ENCODE data around the gene ACTN1.

Gene ACTN1

DNA sequence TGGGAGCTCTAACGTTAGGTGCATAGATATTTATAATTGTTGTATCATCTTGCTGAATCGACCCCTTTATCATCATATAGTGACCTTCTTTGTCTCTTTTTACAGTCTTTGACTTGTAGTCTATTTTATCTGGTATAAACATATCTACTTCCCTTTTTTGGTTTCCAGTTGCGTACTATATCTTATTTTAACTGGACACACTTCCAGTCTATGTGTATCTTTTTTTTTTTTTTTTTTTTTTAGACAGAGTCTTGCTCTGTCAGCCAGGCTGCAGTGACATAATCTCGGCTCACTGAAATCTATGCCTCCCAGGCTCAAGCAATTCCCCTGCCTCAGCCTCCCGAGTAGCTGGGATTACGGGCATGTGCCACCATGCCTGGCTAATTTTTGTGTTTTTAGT lies 144.3 kb downstream of the ACTN1 start:
- Histone ChIP-seq H3K4me2 (ENCODE audit: low read length) (no peak overlapping the region), H3K36me3 (ENCODE audit: insufficient read depth, low read length) (no peaks in the 10 kb centered on the region), H3K79me2 (ENCODE audit: insufficient read depth, low read length) (no peaks in the 10 kb centered on the region), H3K9me2 (ENCODE audit: low read depth, low read length) (no peaks in the 10 kb centered on the region), H3K4me3 (ENCODE audit: low read depth, low read length, poor library complexity, severe bottlenecking) (no peak overlapping the region), H2AFZ (ENCODE audit: low read length) (no peak overlapping the region), H3K9me3 (ENCODE audit: low read length) (peaks cover 3% of the 10 kb centered on the region), H3K27ac (ENCODE audit: low read depth, low read length, poor library complexity, severe bottlenecking) (no peak overlapping the region), H4K20me1 (ENCODE audit: insufficient read depth, low read length) (no peaks in the 10 kb centered on the region), H3F3A (ENCODE audit: insufficient read depth, low read length) (no peaks in the 10 kb centered on the region), H3K9ac (ENCODE audit: low read length) (no peak overlapping the region), H3K4me1 (ENCODE audit: insufficient read depth, low read length, severe bottlenecking) (no peaks in the 10 kb centered on the region), H3K27me3 (ENCODE audit: insufficient read depth, low read length) (peaks cover 3% of the 10 kb centered on the region; the same call in 1 of the 2 replicates)
- TF ChIP-seq, protein P1, sequence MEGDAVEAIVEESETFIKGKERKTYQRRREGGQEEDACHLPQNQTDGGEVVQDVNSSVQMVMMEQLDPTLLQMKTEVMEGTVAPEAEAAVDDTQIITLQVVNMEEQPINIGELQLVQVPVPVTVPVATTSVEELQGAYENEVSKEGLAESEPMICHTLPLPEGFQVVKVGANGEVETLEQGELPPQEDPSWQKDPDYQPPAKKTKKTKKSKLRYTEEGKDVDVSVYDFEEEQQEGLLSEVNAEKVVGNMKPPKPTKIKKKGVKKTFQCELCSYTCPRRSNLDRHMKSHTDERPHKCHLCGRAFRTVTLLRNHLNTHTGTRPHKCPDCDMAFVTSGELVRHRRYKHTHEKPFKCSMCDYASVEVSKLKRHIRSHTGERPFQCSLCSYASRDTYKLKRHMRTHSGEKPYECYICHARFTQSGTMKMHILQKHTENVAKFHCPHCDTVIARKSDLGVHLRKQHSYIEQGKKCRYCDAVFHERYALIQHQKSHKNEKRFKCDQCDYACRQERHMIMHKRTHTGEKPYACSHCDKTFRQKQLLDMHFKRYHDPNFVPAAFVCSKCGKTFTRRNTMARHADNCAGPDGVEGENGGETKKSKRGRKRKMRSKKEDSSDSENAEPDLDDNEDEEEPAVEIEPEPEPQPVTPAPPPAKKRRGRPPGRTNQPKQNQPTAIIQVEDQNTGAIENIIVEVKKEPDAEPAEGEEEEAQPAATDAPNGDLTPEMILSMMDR (IDR thresholded peaks at IDR 0.05; ENCODE audit: low read length), result no peak
- TF ChIP-seq EZH2 (IDR thresholded peaks at IDR 0.05; ENCODE audit: borderline replicate concordance, low read length), result no peak

DNA sequence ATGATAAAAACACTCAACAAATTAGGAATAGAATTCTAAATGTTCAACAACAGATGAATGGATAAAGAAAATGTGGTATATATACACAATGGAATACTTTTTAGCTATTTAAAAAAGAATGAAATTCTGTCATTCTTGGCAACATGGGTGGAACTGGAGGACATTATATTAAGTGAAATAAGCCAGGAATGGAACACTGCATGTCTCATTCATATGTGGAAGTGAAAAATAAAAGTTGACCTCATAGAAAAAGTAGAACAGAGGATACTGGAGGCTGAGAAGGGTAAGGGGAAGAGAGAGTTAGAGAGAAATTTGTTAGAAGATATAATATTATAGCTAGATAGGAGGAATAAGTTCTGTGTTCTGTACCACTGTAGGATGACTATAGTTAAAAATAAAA lies 150.4 kb downstream of the ACTN1 start:
- Histone ChIP-seq H3K9me3 (ENCODE audit: low read length) (no peaks in the 10 kb centered on the region), H4K20me1 (ENCODE audit: insufficient read depth, low read length) (no peaks in the 10 kb centered on the region), H3K9ac (ENCODE audit: low read length) (no peak overlapping the region), H3K27me3 (ENCODE audit: insufficient read depth, low read length) (no peaks in the 10 kb centered on the region; the same call in 1 of the 2 replicates), H3K9me2 (ENCODE audit: low read depth, low read length) (no peaks in the 10 kb centered on the region), H3F3A (ENCODE audit: insufficient read depth, low read length) (no peaks in the 10 kb centered on the region), H3K27ac (ENCODE audit: low read depth, low read length, poor library complexity, severe bottlenecking) (no peak overlapping the region), H3K79me2 (ENCODE audit: insufficient read depth, low read length) (no peaks in the 10 kb centered on the region), H3K4me2 (ENCODE audit: low read length) (no peak overlapping the region), H3K36me3 (ENCODE audit: insufficient read depth, low read length) (no peaks in the 10 kb centered on the region), H2AFZ (ENCODE audit: low read length) (no peak overlapping the region), H3K4me1 (ENCODE audit: insufficient read depth, low read length, severe bottlenecking) (peaks cover 8% of the 10 kb centered on the region), H3K4me3 (ENCODE audit: low read depth, low read length, poor library complexity, severe bottlenecking) (no peak overlapping the region)
- TF ChIP-seq, protein P1 (IDR thresholded peaks at IDR 0.05; ENCODE audit: low read length), result no peak
- TF ChIP-seq EZH2 (IDR thresholded peaks at IDR 0.05; ENCODE audit: borderline replicate concordance, low read length), result no peak

DNA sequence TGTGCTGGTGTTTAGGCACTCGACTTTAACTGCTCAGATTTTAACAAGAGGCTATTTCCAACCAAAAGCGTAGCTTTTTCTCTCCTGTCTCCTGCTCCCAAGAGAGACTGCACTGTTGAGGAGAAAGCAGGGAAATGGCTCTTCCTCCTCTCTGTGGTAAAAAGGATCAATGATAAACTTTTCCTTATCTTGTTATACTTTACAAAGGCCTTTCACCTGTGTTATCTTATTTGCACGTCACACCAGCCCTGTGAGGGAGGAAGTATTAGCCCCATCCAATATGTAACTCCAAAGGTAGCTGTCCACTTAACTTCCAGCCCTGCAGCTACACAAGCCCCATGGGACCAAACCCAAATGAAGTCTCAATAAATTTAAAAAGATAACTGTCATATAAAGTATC lies 153.4 kb downstream of the ACTN1 start:
- H3K9me3 ChIP-seq (ENCODE audit: low read length), result no peaks in the 10 kb centered on the region
- no peak overlapping the region for H3K4me3 ChIP-seq (ENCODE audit: low read depth, low read length, poor library complexity, severe bottlenecking)
- no peak overlapping the region for H3K4me2 ChIP-seq (ENCODE audit: low read length)
- H3K9me2 ChIP-seq (ENCODE audit: low read depth, low read length), result no peaks in the 10 kb centered on the region
- TF ChIP-seq, protein P1 (IDR thresholded peaks at IDR 0.05; ENCODE audit: low read length), result no peak
- TF ChIP-seq EZH2 (IDR thresholded peaks at IDR 0.05; ENCODE audit: borderline replicate concordance, low read length), result no peak
- H3K79me2 ChIP-seq (ENCODE audit: insufficient read depth, low read length), result no peaks in the 10 kb centered on the region
- H3K4me1 ChIP-seq (ENCODE audit: insufficient read depth, low read length, severe bottlenecking), result peaks cover 35% of the 10 kb centered on the region
- no peaks in the 10 kb centered on the region for H3K36me3 ChIP-seq (ENCODE audit: insufficient read depth, low read length)
- no peaks in the 10 kb centered on the region for H3F3A ChIP-seq (ENCODE audit: insufficient read depth, low read length)
- no peaks in the 10 kb centered on the region for H4K20me1 ChIP-seq (ENCODE audit: insufficient read depth, low read length)
- no peak overlapping the region for H3K9ac ChIP-seq (ENCODE audit: low read length)
- H3K27ac ChIP-seq (ENCODE audit: low read depth, low read length, poor library complexity, severe bottlenecking), result no peak overlapping the region
- H3K27me3 ChIP-seq (ENCODE audit: insufficient read depth, low read length), result no peaks in the 10 kb centered on the region
- no peak overlapping the region for H2AFZ ChIP-seq (ENCODE audit: low read length)
